ENCODE results near the gene SLC25A25.

SLC25A25 gene

DNA sequence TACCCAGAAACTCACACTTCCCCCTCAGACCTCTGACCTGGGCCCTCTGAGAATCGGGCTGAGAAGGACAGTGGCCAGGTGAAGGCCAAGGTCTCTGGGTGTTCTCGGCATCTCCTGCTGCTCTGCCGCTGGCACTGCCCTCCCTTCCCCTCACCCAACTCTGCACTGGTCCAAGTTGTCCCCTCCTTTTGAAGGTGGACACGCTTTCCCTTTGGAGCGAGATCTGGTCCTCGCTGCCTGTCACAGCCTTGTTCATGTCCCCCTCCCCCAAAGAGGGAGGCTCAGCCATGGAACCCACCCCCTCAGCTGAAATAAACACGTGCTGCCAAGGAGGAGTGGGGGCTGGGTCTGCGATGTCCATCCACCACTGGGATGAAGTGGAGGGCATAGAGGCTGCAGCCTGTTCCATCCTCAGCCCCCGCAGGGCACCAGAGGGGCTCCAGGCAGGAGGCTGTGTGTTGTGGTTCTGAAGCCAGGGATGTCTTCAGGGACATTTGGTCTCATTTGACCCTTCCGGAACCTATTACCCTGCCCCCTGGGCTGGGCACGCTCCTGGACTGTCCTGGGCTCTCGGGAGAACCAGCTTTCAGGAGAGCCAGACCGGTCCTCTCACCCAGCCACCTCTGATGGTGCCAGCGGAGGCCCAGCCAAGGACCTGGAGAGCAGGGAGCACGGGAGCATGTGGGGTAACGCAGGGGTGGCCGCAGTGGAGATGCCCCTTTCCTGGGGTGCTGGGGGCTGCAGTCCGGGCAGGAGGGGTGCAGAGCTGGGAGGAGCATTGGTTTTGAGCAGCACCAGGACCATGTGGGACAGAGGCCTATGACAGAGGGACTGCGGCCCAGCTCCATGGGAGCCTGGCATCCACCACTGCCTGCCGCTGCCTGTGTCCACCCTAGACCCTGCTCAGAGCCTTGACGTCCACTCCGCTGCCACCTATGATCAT lies 76.5 kb downstream of the SLC25A25 start:
- no peaks in the 10 kb centered on the region for H4K20me1 ChIP-seq (ENCODE audit: insufficient read depth, low read length, poor library complexity, severe bottlenecking)
- H3K36me3 ChIP-seq (ENCODE audit: insufficient read depth, low read length): no peaks in the 10 kb centered on the region
- H2AFZ ChIP-seq (ENCODE audit: low read length): no peak overlapping the region
- H3K9ac ChIP-seq (ENCODE audit: low read depth, low read length, poor library complexity, severe bottlenecking): no peak overlapping the region
- H3K79me2 ChIP-seq (ENCODE audit: insufficient read depth, low read length): no peaks in the 10 kb centered on the region
- no peaks in the 10 kb centered on the region for H3K9me3 ChIP-seq (ENCODE audit: insufficient read depth, low read depth, low read length)
- H3F3A ChIP-seq (ENCODE audit: low read depth): no peaks in the 10 kb centered on the region
- H3K27me3 ChIP-seq (ENCODE audit: insufficient read depth, low read length, poor library complexity, severe bottlenecking): no peaks in the 10 kb centered on the region
- H3K4me1 ChIP-seq (ENCODE audit: insufficient read depth, low read length, poor library complexity, severe bottlenecking): peaks cover 13% of the 10 kb centered on the region
- TF ChIP-seq, protein P1, sequence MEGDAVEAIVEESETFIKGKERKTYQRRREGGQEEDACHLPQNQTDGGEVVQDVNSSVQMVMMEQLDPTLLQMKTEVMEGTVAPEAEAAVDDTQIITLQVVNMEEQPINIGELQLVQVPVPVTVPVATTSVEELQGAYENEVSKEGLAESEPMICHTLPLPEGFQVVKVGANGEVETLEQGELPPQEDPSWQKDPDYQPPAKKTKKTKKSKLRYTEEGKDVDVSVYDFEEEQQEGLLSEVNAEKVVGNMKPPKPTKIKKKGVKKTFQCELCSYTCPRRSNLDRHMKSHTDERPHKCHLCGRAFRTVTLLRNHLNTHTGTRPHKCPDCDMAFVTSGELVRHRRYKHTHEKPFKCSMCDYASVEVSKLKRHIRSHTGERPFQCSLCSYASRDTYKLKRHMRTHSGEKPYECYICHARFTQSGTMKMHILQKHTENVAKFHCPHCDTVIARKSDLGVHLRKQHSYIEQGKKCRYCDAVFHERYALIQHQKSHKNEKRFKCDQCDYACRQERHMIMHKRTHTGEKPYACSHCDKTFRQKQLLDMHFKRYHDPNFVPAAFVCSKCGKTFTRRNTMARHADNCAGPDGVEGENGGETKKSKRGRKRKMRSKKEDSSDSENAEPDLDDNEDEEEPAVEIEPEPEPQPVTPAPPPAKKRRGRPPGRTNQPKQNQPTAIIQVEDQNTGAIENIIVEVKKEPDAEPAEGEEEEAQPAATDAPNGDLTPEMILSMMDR (conservative IDR thresholded peaks at IDR 0.05; ENCODE audit: low read length): no peak
- no peak for TF ChIP-seq EZH2phosphoT487 (IDR thresholded peaks at IDR 0.05; ENCODE audit: borderline replicate concordance)
- H3K9me2 ChIP-seq (replicated peaks; ENCODE audit: low read depth, low read length): no peaks in the 10 kb centered on the region
- no peak overlapping the region for H3K4me2 ChIP-seq (ENCODE audit: low read depth, low read length, poor library complexity, severe bottlenecking)
- H3K4me3 ChIP-seq (ENCODE audit: low read length, poor library complexity, severe bottlenecking): no peak overlapping the region

DNA sequence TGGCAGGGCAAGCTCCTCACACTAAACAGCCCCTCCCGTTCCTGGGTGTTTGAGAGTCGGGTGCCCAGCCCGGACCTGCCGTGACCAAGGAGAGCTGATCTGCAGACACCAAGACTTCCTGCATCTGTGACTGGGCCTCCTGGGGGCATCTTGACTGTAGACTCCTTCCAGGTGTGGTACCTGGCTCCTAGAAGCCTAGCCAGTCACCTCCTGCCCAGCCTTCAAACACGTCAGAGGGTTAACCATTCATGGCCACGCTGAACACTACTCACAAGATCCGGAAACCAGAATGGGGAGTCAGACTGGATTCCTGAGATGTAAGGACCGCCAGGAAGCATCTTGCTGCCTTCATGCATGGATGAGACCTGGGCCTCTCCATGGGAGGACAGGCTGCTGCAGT lies 77.5 kb downstream of the SLC25A25 start:
- Histone ChIP-seq H3K9ac (ENCODE audit: low read depth, low read length, poor library complexity, severe bottlenecking) (no peak overlapping the region), H3K4me2 (ENCODE audit: low read depth, low read length, poor library complexity, severe bottlenecking) (no peak overlapping the region), H3F3A (ENCODE audit: low read depth) (no peaks in the 10 kb centered on the region), H3K27me3 (ENCODE audit: insufficient read depth, low read length, poor library complexity, severe bottlenecking) (no peaks in the 10 kb centered on the region), H3K9me3 (ENCODE audit: insufficient read depth, low read depth, low read length) (no peaks in the 10 kb centered on the region), H3K36me3 (ENCODE audit: insufficient read depth, low read length) (no peaks in the 10 kb centered on the region), H3K4me3 (ENCODE audit: low read length, poor library complexity, severe bottlenecking) (no peak overlapping the region), H2AFZ (ENCODE audit: low read length) (no peak overlapping the region), H4K20me1 (ENCODE audit: insufficient read depth, low read length, poor library complexity, severe bottlenecking) (no peaks in the 10 kb centered on the region), H3K79me2 (ENCODE audit: insufficient read depth, low read length) (no peaks in the 10 kb centered on the region), H3K9me2 (replicated peaks; ENCODE audit: low read depth, low read length) (no peaks in the 10 kb centered on the region), H3K4me1 (ENCODE audit: insufficient read depth, low read length, poor library complexity, severe bottlenecking) (peaks cover 17% of the 10 kb centered on the region)
- TF ChIP-seq, protein P1 (conservative IDR thresholded peaks at IDR 0.05; ENCODE audit: low read length): no peak
- TF ChIP-seq EZH2phosphoT487 (IDR thresholded peaks at IDR 0.05; ENCODE audit: borderline replicate concordance): no peak

DNA sequence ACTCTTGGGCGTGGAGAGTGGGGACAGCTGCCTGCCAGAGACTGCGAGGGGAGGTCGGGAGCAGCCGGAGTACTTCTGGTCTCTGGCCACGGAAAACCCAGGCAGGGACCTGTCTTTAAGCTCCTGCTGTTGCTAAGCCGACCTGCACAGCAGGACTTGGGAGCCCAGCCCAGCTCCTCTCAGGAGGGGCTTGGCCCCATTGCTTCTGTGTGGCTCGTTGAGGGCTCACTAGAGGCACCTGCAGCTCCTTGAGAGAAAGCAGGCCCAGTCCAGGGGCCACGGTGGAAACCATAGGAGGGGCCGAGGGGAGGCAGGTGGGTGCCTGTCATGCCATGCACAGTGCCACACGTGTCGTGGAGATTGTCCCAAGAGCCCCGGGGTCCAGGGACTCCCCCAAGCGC lies 77.9 kb downstream of the SLC25A25 start:
- TF ChIP-seq, protein P1 (conservative IDR thresholded peaks at IDR 0.05; ENCODE audit: low read length): no peak
- TF ChIP-seq EZH2phosphoT487 (IDR thresholded peaks at IDR 0.05; ENCODE audit: borderline replicate concordance): no peak
- H3K4me2 ChIP-seq (ENCODE audit: low read depth, low read length, poor library complexity, severe bottlenecking): no peak overlapping the region

More for the DNA sequence above, 77.9 kb downstream of the SLC25A25 start:
- Histone ChIP-seq H3K27me3 (ENCODE audit: insufficient read depth, low read length, poor library complexity, severe bottlenecking) (no peaks in the 10 kb centered on the region), H2AFZ (ENCODE audit: low read length) (no peak overlapping the region), H3K9me3 (ENCODE audit: insufficient read depth, low read depth, low read length) (no peaks in the 10 kb centered on the region), H3K9me2 (replicated peaks; ENCODE audit: low read depth, low read length) (no peaks in the 10 kb centered on the region), H3K4me1 (ENCODE audit: insufficient read depth, low read length, poor library complexity, severe bottlenecking) (peaks cover 17% of the 10 kb centered on the region), H3K36me3 (ENCODE audit: insufficient read depth, low read length) (no peaks in the 10 kb centered on the region), H3K9ac (ENCODE audit: low read depth, low read length, poor library complexity, severe bottlenecking) (no peak overlapping the region), H3F3A (ENCODE audit: low read depth) (no peaks in the 10 kb centered on the region), H4K20me1 (ENCODE audit: insufficient read depth, low read length, poor library complexity, severe bottlenecking) (no peaks in the 10 kb centered on the region), H3K4me3 (ENCODE audit: low read length, poor library complexity, severe bottlenecking) (no peak overlapping the region), H3K79me2 (ENCODE audit: insufficient read depth, low read length) (no peaks in the 10 kb centered on the region)

Measured in Loucy (cell line).